ENCODE measurements around the gene PLXNA1.

Gene PLXNA1

GRCh38 chr3:126968391-126969390 is 14.2 kb upstream of the PLXNA1 start:
- no peak for DNase-seq

GRCh38 chr3:126969586-126969985 is 13.3 kb upstream of the PLXNA1 start:
- no peak for DNase-seq

GRCh38 chr3:126970101-126970500 is 12.8 kb upstream of the PLXNA1 start:
- no peak for DNase-seq

GRCh38 chr3:126970921-126971320 is 12.0 kb upstream of the PLXNA1 start:
- no peak for DNase-seq

GRCh38 chr3:126971891-126972351 is 11.0 kb upstream of the PLXNA1 start:
- DNase-seq, result no peak

- DNase-seq, result no peak
Observed at GRCh38 chr3:126972866-126973265, 10.0 kb upstream of the PLXNA1 start.

GRCh38 chr3:126973814-126974213 is 9.1 kb upstream of the PLXNA1 start:
- DNase-seq, result no peak

- DNase-seq, result no peak
Observed at GRCh38 chr3:126974756-126975155, 8.2 kb upstream of the PLXNA1 start.

GRCh38 chr3:126976906-126977305 is 6.0 kb upstream of the PLXNA1 start:
- no peak for DNase-seq

- no peak for DNase-seq
Observed at GRCh38 chr3:126977821-126978220, 5.1 kb upstream of the PLXNA1 start.

GRCh38 chr3:126978291-126978690 is 4.6 kb upstream of the PLXNA1 start:
- no peak for DNase-seq

GRCh38 chr3:126979046-126979628 is 3.8 kb upstream of the PLXNA1 start:
- no peak for DNase-seq

- no peak for DNase-seq
Observed at GRCh38 chr3:126980266-126980811, 2.6 kb upstream of the PLXNA1 start.

- DNase-seq, result no peak
Observed at GRCh38 chr3:126982126-126982470, 817 bp upstream of the PLXNA1 start.

GRCh38 chr3:126983276-126983652 is 349 bp downstream of the PLXNA1 start:
- no peak for DNase-seq

- peak; percentile 68 for DNase-seq
Observed at GRCh38 chr3:126983653-126984390, 907 bp downstream of the PLXNA1 start.

GRCh38 chr3:126984391-126985131 is 1.6 kb downstream of the PLXNA1 start:
- no peak for DNase-seq

GRCh38 chr3:126985132-126985985 is 2.4 kb downstream of the PLXNA1 start:
- no peak for DNase-seq

- DNase-seq, result no peak
Observed at GRCh38 chr3:126986001-126986400, 3.1 kb downstream of the PLXNA1 start.

GRCh38 chr3:126987129-126987528 is 4.2 kb downstream of the PLXNA1 start:
- DNase-seq, result no peak

- no peak for DNase-seq
Observed at GRCh38 chr3:126987596-126987995, 4.7 kb downstream of the PLXNA1 start.

All from activated CD8-positive, alpha-beta memory T cell treated with anti-CD3 and anti-CD28 coated beads for 24 hours (primary cell).